GM18502 (cell line): ENCODE measurements around the gene RPH3AL.
"Not testable (repeated sequence)": the region's sequence is repeated elsewhere in the genome, so short reads cannot be mapped to it uniquely, and the experiment has no call there.

Experiments
- ATAC-seq: cut with Tn5 transposase; IDR thresholded peaks from one replicate; pipeline ENCODE4 v1.9.1; 2021; ENCODE audit warnings: mild to moderate bottlenecking; ENCODE audit not compliant: unreplicated experiment, poor library complexity

RPH3AL gene

GRCh38 chr17:228951-229708 is 123.5 kb downstream of the RPH3AL start:
- ATAC-seq = no peak

GRCh38 chr17:227946-228615 is 124.5 kb downstream of the RPH3AL start:
- ATAC-seq = no peak

- ATAC-seq = no peak
Measured at GRCh38 chr17:227078-227945, 125.3 kb downstream of the RPH3AL start.

DNA sequence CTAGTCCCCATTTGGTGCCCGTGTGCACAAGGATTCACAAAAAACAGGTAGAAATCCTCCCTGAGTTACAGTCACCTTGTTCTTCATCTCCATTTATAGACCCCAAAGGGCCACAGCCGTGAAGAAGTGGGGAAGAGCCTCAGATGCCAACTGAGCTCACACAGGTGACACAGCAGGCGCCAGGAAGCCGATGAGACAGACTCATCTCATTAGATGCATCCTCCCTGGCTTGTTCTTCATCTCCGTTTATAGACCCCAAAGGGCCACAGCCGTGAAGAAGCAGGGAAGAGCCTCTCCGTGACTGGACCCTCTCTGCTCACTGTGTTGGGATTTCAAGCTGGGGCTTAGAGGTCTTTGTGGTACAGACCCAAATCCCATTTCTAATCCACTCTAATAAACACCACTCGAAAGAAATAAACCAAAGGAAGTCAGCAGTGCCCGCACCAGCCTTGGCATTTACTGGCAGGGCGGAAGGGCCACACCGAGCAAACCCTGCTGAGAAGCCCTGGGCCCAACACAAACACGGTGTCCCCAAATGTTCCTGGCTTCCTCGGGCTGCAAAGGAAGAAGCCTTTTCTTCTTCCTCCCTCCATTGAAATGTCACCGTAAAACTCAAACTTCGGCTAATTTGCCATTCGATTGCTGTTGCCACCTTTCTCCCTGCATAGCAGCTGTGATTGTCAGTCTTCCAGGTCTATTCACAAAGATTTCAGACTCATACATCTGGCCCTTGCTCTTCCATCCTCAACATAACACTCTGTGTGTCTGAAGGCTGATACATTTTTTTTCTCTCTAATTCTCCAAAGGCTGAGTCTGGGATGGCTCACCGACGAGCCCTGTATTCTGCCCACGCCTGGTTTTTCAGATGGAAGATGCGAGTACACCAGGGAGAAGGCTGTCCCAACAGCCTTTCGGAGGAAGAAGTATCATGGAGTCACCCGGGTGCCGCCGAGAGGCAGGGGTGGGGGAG is 126.2 kb downstream of the RPH3AL start:
- ATAC-seq = no peak

- no peak for ATAC-seq
Measured at GRCh38 chr17:225551-225950, 127.1 kb downstream of the RPH3AL start.

- ATAC-seq = not testable (repeated sequence)
Measured at GRCh38 chr17:224576-224975, 128.0 kb downstream of the RPH3AL start.

GRCh38 chr17:223723-224471 is 128.7 kb downstream of the RPH3AL start:
- ATAC-seq = no peak

- no peak for ATAC-seq
Measured at GRCh38 chr17:222172-222571, 130.4 kb downstream of the RPH3AL start.

- ATAC-seq = no peak
Measured at GRCh38 chr17:219696-220095, 132.9 kb downstream of the RPH3AL start.

DNA sequence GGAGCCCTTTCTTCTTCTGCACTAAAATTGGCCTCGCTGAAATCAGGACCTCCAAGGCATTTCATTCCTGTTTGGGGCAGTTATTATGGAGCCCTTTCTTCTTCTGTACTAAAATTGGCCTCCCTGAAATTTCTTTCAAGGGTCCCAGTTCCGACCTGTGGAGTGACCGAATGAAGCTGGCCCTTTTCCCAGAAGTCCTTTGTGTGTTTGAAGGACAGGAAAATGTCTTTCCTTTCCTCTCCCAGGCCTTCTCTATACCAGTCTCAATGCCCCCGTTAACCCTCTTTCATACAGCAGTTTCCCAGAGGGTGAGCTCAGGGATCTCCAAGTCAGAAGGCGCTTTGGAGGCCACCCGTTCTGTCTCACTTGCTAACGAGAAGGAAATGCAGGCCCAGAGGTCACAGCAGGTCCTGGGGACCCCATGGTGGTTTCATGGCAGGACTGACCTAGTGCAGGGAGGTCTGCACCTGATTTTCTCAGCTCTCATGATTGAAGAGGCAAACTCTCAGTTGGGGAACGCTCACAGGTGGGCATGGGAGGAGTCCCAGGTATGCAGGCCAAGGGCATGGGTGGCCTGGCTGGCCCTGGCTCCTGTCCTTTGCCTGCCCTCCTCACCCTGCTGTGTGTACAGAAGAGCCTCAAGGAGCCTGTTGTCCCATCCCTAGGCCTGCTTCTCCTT is 134.0 kb downstream of the RPH3AL start:
- ATAC-seq = no peak

DNA sequence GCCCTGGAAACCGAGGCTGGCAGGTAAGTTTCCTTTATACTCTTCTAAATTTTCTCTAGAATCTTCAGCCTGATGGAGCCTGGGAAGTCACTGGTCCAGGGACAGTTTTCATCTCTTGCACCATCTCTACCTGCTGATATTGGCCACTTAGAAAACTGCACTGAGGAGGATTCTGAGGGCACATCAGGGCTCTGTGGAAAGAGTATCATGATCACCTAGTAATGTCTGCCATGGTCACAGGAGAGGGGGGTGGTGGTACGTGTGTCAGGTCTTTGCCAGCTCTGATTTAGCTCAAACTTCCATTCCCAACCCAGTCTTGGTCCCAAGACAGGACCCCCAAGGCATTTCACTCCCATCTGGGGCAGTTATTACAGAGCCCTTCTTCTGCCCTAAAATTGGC is 136.0 kb downstream of the RPH3AL start:
- ATAC-seq = no peak

DNA sequence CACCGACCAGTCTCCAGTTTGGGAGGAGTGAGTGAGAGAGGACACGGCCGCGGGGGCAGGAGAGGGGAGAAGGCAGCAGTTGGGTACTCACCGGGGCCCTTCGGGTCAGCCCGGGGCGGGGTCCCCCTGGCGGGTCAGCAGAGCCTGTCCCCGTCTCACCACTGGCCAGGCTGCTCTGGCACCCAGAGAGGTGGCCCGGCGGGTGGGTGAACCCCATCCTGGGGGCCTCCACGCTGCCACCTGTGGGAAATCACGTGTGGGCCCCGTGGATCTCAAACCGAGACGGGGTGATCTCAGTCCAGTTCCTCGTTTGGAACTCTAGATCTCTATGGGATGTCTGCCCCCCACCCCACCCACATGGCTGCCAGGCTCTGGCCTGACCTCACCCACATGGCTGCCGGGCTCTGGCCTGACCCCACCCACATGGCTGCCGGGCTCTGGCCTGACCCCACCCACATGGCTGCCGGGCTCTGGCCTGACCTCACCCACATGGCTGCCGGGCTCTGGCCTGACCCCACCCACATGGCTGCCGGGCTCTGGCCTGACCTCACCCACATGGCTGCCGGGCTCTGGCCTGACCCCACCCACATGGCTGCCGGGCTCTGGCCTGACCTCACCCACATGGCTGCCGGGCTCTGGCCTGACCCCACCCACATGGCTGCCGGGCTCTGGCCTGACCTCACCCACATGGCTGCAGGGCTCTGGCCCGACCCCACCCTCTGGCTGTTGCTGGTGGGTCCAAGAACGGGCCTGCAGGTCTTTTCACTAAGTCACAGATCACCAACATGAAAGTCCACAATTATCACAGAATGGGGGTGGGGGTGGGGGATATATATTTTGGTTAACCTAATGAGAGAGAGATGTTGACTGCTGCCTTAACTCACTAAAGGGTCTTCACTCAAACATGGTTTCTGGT is 136.8 kb downstream of the RPH3AL start:
- not testable (repeated sequence) for ATAC-seq

GRCh38 chr17:214881-215331 is 137.7 kb downstream of the RPH3AL start:
- no peak for ATAC-seq

DNA sequence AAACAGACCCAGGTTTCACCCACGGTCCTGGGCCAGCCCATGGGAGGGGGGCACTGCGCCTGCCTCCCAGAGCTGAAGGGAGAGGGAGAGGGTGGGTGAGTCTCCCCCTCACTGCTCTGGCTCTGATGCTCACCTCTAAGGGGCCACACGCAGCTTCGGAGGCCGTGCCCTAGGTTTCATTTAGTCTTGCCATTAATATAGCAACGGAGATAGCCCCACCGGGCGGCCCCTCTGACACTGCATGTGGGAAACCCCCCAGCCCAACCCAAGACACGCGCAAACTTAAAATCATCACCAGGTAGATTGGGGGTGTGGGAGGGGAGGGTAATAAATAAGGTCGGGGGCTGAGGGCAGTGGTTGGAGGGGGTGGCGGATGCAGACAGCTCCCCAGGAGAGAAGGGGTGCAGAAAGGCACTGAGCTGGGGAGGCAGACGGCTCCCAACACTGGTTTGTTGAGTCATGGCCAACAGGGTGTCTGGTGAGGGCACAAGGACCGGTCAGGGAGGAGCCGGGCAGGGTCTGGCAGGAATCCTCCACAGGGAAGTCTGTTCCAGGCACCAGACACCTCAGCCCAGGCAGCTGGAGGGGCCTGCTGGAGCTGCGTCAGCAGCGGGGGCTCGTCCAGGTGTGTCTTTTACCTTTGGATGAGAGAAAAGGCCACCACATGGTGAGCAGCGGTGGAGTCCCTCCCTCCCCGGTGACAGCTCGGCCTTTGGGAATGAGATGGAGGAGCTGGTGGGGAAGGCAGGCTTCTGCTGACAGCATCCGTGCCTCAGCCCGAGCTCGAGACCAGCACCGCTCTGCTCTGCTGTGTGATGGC is 139.1 kb downstream of the RPH3AL start:
- ATAC-seq = no peak

- ATAC-seq = no peak
Measured at GRCh38 chr17:210402-210801, 142.2 kb downstream of the RPH3AL start.

DNA sequence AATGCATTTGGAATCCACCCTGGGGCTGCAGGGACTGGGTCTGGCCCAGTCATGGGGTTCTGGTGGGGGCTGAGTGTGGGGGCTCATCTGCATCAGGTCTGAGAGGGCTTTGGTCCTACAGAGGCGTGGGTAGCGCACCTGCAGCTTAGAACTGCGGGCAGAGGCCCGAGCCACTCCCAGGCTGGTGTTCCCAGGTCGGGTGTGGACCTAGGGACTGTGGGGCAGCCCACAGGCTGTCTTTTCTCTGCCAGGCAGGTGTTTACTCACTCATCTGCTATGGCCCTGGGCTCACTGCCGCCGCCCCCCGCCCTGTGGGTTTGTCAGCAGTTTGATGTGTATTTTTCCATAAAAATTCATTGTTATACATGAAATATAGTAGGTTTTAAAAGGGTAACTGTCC is 144.2 kb downstream of the RPH3AL start:
- ATAC-seq = no peak

- ATAC-seq = no peak
Measured at GRCh38 chr17:207775-208174, 144.8 kb downstream of the RPH3AL start.
